Measurements from ENCODE around the gene BMP6. TPM values are rescaled to one million over a fixed set of nuclear protein-coding genes. Genes with fewer than 3 reads are reported as not detected.

Gene BMP6
- total RNA-seq, 1 donor from 2014 or later, result 0.41 TPM

DNA sequence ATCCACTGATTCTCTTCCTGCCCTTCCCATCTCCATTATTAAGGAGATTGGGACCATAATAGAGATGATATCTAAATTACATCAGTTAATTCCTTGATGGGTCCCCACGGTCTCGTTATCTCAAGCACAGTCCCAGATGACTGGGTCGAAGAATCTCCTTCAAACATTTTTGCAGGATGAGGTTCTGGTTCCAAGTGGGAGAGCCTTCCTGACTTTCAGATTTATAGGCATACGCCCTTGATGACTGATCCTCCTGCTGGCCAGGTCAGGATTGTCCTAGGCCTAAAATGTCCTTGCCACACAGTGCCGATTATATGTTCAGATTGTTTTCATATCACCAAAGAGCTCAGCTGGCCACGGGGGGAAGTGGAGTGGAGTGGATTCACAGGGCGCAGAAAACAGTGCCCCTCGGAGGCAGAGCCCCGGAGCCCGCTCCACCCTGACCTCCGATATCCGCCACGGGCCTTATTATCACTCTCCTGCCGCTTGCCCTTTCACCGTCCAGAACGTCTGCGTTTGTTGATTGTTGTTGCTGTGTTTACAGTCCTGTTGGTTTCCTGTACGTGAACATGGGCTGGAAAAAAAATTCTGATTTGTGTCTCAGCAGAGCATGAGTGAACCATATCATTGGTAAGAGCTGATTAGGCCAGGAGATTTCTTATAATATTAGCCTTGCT lies 8.9 kb downstream of the BMP6 start:
- H3K36me3 ChIP-seq, result no peaks in the 10 kb centered on the region
- no peak for TF ChIP-seq EZH2phosphoT487 (IDR thresholded peaks at IDR 0.05)
- TF ChIP-seq EZH2 (IDR thresholded peaks at IDR 0.05), result no peak
- TF ChIP-seq, protein P1, sequence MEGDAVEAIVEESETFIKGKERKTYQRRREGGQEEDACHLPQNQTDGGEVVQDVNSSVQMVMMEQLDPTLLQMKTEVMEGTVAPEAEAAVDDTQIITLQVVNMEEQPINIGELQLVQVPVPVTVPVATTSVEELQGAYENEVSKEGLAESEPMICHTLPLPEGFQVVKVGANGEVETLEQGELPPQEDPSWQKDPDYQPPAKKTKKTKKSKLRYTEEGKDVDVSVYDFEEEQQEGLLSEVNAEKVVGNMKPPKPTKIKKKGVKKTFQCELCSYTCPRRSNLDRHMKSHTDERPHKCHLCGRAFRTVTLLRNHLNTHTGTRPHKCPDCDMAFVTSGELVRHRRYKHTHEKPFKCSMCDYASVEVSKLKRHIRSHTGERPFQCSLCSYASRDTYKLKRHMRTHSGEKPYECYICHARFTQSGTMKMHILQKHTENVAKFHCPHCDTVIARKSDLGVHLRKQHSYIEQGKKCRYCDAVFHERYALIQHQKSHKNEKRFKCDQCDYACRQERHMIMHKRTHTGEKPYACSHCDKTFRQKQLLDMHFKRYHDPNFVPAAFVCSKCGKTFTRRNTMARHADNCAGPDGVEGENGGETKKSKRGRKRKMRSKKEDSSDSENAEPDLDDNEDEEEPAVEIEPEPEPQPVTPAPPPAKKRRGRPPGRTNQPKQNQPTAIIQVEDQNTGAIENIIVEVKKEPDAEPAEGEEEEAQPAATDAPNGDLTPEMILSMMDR (IDR thresholded peaks at IDR 0.05), result no peak
- no peak overlapping the region for H3K4me3 Mint-ChIP-seq
- H3K27ac ChIP-seq, result no peak overlapping the region
- peaks cover 5% of the 10 kb centered on the region for H3K27me3 Mint-ChIP-seq (ENCODE audit: insufficient read depth, low read depth)
- H3K27ac Mint-ChIP-seq, result no peak overlapping the region
- H3K4me1 Mint-ChIP-seq, result peaks cover 28% of the 10 kb centered on the region
- H3K79me2 ChIP-seq (ENCODE audit: low read depth), result no peaks in the 10 kb centered on the region
- no peak overlapping the region for H3K9ac ChIP-seq
- no peaks in the 10 kb centered on the region for H3F3A ChIP-seq (ENCODE audit: low read depth)
- H3K9me3 Mint-ChIP-seq, result no peaks in the 10 kb centered on the region
- no peaks in the 10 kb centered on the region for H4K20me1 ChIP-seq (ENCODE audit: low read depth)
- H3K27me3 ChIP-seq, result peaks cover 19% of the 10 kb centered on the region
- no peak overlapping the region for H2AFZ ChIP-seq (replicated peaks)
- no peak for DNase-seq (ENCODE audit: low spot score)
- H3K9me3 ChIP-seq (ENCODE audit: low read depth), result no peaks in the 10 kb centered on the region
- no peak overlapping the region for H3K4me2 ChIP-seq
- no peaks in the 10 kb centered on the region for H3K36me3 Mint-ChIP-seq
- H3K4me1 ChIP-seq, result peaks cover 11% of the 10 kb centered on the region
- H3K4me3 ChIP-seq, result no peak overlapping the region

DNA sequence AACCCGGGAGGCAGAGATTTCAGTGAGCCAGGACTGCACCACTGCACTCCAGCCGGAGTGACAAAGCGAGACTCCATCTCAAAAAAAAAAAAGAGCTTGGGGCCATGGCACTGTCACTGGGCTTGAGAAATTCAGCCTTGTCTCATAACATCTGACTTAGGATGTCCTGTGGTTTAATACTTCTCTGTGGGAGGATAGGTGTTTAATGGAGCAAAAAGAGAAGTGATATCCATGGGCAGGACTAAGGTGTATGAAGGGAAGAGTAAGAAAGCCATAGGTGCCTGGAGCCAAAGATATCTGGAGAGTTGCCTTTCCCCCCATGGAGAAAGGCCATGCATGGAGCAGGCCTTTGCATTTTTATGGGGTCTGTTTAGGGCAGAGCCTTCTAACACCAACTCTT lies 11.2 kb downstream of the BMP6 start:
- Histone ChIP-seq H3K79me2 (ENCODE audit: low read depth) (no peaks in the 10 kb centered on the region), H3K4me1 (peaks cover 6% of the 10 kb centered on the region), H4K20me1 (ENCODE audit: low read depth) (no peaks in the 10 kb centered on the region), H3K9me3 (ENCODE audit: low read depth) (no peaks in the 10 kb centered on the region), H2AFZ (replicated peaks) (no peak overlapping the region), H3K27ac (no peak overlapping the region), H3K4me2 (no peak overlapping the region), H3K36me3 (no peaks in the 10 kb centered on the region), H3F3A (ENCODE audit: low read depth) (no peaks in the 10 kb centered on the region), H3K9ac (no peak overlapping the region), H3K27me3 (no peaks in the 10 kb centered on the region), H3K4me3 (no peak overlapping the region)
- no peak for DNase-seq (ENCODE audit: low spot score)
- Mint-ChIP-seq H3K4me1 (peaks cover 20% of the 10 kb centered on the region), H3K4me3 (no peak overlapping the region), H3K27me3 (ENCODE audit: insufficient read depth, low read depth) (peaks cover 3% of the 10 kb centered on the region), H3K9me3 (no peaks in the 10 kb centered on the region), H3K27ac (no peak overlapping the region), H3K36me3 (no peaks in the 10 kb centered on the region)
- TF ChIP-seq EZH2phosphoT487 (IDR thresholded peaks at IDR 0.05) (no peak), EZH2 (IDR thresholded peaks at IDR 0.05) (no peak)

DNA sequence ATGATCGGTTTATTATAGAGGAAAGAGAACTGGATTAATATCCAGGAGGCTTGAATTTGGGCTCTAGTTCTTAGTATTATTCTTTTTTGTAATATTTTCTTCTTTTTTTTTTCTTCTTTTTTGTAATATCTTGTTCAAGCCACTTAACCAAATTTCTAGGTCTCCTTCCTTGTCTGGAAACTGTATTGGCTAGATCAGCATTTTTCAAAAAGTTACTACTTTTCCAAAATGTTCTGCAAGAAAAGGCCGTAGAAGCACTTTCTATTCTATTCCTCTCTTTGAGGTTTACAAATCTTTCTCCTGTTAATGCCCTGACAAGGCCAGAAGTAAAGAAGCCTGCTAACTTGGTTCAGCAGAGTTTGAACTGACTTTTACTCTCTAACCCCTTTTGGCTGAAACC lies 12.0 kb downstream of the BMP6 start:
- H3K4me1 ChIP-seq, result no peaks in the 10 kb centered on the region
- H2AFZ ChIP-seq (replicated peaks), result no peak overlapping the region
- H3K27ac ChIP-seq, result no peak overlapping the region
- H3K4me1 Mint-ChIP-seq, result peaks cover 14% of the 10 kb centered on the region
- no peaks in the 10 kb centered on the region for H3K27me3 ChIP-seq
- no peaks in the 10 kb centered on the region for H4K20me1 ChIP-seq (ENCODE audit: low read depth)
- H3K9ac ChIP-seq, result no peak overlapping the region
- peaks cover 3% of the 10 kb centered on the region for H3K27me3 Mint-ChIP-seq (ENCODE audit: insufficient read depth, low read depth)
- H3K27ac Mint-ChIP-seq, result no peak overlapping the region
- H3K4me3 ChIP-seq, result no peak overlapping the region
- H3K36me3 Mint-ChIP-seq, result no peaks in the 10 kb centered on the region
- H3K79me2 ChIP-seq (ENCODE audit: low read depth), result no peaks in the 10 kb centered on the region
- H3F3A ChIP-seq (ENCODE audit: low read depth), result no peaks in the 10 kb centered on the region
- H3K4me3 Mint-ChIP-seq, result no peak overlapping the region
- H3K9me3 Mint-ChIP-seq, result no peaks in the 10 kb centered on the region
- no peak overlapping the region for H3K4me2 ChIP-seq
- no peak for TF ChIP-seq EZH2phosphoT487 (IDR thresholded peaks at IDR 0.05)
- no peak for TF ChIP-seq EZH2 (IDR thresholded peaks at IDR 0.05)
- TF ChIP-seq, protein P1 (IDR thresholded peaks at IDR 0.05), result no peak
- no peaks in the 10 kb centered on the region for H3K9me3 ChIP-seq (ENCODE audit: low read depth)
- no peaks in the 10 kb centered on the region for H3K36me3 ChIP-seq
- no peak for DNase-seq (ENCODE audit: low spot score)

DNA sequence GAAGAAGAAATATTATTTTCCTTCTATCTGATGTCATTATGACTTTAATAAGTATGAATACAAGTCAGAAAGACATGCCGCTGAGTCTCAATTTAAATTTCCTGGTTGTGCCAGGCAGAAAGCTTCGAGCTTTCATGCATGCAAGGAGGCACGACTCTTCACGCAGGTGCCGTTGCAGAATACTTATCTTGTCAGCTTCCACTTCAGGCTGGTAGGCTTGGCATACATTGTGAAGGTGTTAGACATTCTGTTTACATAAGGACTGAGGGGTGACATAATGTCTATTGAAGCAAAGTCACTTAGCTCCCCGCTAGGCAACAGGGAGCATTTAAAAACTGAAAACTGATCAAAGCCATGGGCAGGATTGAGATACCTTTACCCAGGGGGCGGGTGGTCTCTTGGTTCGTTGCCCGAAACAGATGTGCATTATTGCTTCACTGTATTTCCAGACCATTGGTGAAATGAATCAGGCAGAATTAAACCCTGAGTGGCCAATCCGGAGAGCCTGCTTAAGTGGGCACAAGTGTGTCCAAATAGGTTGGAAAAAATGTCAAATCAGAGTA lies 16.4 kb downstream of the BMP6 start:
- Mint-ChIP-seq H3K27me3 (ENCODE audit: insufficient read depth, low read depth) (peaks cover 3% of the 10 kb centered on the region), H3K4me1 (peaks cover 11% of the 10 kb centered on the region), H3K36me3 (no peaks in the 10 kb centered on the region), H3K9me3 (no peaks in the 10 kb centered on the region), H3K27ac (no peak overlapping the region), H3K4me3 (no peak overlapping the region)
- Histone ChIP-seq H3K9ac (no peak overlapping the region), H4K20me1 (ENCODE audit: low read depth) (no peaks in the 10 kb centered on the region), H3K4me2 (no peak overlapping the region), H3K36me3 (no peaks in the 10 kb centered on the region), H3K9me3 (ENCODE audit: low read depth) (no peaks in the 10 kb centered on the region), H3K27me3 (no peaks in the 10 kb centered on the region), H3K27ac (no peak overlapping the region), H3K4me1 (no peaks in the 10 kb centered on the region), H3K79me2 (ENCODE audit: low read depth) (no peaks in the 10 kb centered on the region), H3F3A (ENCODE audit: low read depth) (no peaks in the 10 kb centered on the region), H3K4me3 (no peak overlapping the region), H2AFZ (replicated peaks) (no peak overlapping the region)
- TF ChIP-seq EZH2 (IDR thresholded peaks at IDR 0.05), result no peak
- no peak for TF ChIP-seq EZH2phosphoT487 (IDR thresholded peaks at IDR 0.05)
- DNase-seq (ENCODE audit: low spot score), result no peak
